Stimulated activated CD8-positive, alpha-beta memory T cell treated with anti-CD3 and anti-CD28 coated beads, Interleukin-15, amount 100 ng/mL, for 1 hour (primary cell): ENCODE data around the gene TAF11L2.
"Not testable (repeated sequence)": the region's sequence is repeated elsewhere in the genome, so short reads cannot be mapped to it uniquely, and the experiment has no call there.

Experiments used
- DNase-seq: peaks from one replicate; pipeline ENCODE4 v3.0.0-alpha.2; 2020; ENCODE audit warnings: low read depth

Gene TAF11L2

GRCh38 chr5:17497931-17498330, at the start of gene TAF11L2:
TAF11L2 (plus strand) TSS chr5:17498231.
- DNase-seq: not testable (repeated sequence)

GRCh38 chr5:17448877-17449276, 49.2 kb upstream of the TAF11L2 start:
- DNase-seq: no peak

GRCh38 chr5:17452936-17453335, 45.1 kb upstream of the TAF11L2 start:
- no peak for DNase-seq

- DNase-seq: no peak
Measured at GRCh38 chr5:17455942-17456341, 42.1 kb upstream of the TAF11L2 start.

- DNase-seq: no peak
Measured at GRCh38 chr5:17461793-17462192, 36.2 kb upstream of the TAF11L2 start.

- no peak for DNase-seq
Measured at GRCh38 chr5:17463653-17464052, 34.4 kb upstream of the TAF11L2 start.

GRCh38 chr5:17470064-17470463, 28.0 kb upstream of the TAF11L2 start:
- no peak for DNase-seq

- DNase-seq: not testable (repeated sequence)
Measured at GRCh38 chr5:17475064-17475463, 23.0 kb upstream of the TAF11L2 start.

GRCh38 chr5:17477043-17477442, 21.0 kb upstream of the TAF11L2 start:
- no peak for DNase-seq

GRCh38 chr5:17477573-17478265, 20.3 kb upstream of the TAF11L2 start:
- DNase-seq: no peak

- no peak for DNase-seq
Measured at GRCh38 chr5:17481378-17481777, 16.7 kb upstream of the TAF11L2 start.

- DNase-seq: no peak
Measured at GRCh38 chr5:17482790-17483189, 15.2 kb upstream of the TAF11L2 start.

- not testable (repeated sequence) for DNase-seq
Measured at GRCh38 chr5:17486464-17487173, 11.4 kb upstream of the TAF11L2 start.

- no peak for DNase-seq
Measured at GRCh38 chr5:17487174-17487512, 10.9 kb upstream of the TAF11L2 start.

- DNase-seq: not testable (repeated sequence)
Measured at GRCh38 chr5:17491257-17491656, 6.8 kb upstream of the TAF11L2 start.

GRCh38 chr5:17492770-17493169, 5.3 kb upstream of the TAF11L2 start:
- no peak for DNase-seq

GRCh38 chr5:17497446-17497845, 585 bp upstream of the TAF11L2 start:
- DNase-seq: no peak

- DNase-seq: no peak
Measured at GRCh38 chr5:17511775-17512325, 13.8 kb downstream of the TAF11L2 start.

- not testable (repeated sequence) for DNase-seq
Measured at GRCh38 chr5:17517526-17517925, 19.5 kb downstream of the TAF11L2 start.

GRCh38 chr5:17518067-17518466, 20.0 kb downstream of the TAF11L2 start, which contains the start of gene TAF11L3:
TAF11L3 (plus strand) TSS chr5:17518367.
- not testable (repeated sequence) for DNase-seq

- not testable (repeated sequence) for DNase-seq
Measured at GRCh38 chr5:17519508-17519907, 21.5 kb downstream of the TAF11L2 start.

- DNase-seq: not testable (repeated sequence)
Measured at GRCh38 chr5:17521501-17521900, 23.5 kb downstream of the TAF11L2 start, which contains the start of gene TAF11L4. TAF11L4 (plus strand) TSS chr5:17521801.

- not testable (repeated sequence) for DNase-seq
Measured at GRCh38 chr5:17524935-17525334, 26.9 kb downstream of the TAF11L2 start, which contains the start of gene TAF11L5. TAF11L5 (plus strand) TSS chr5:17525235.
